ENCODE results near the gene PCDHB16.
"Not testable (repeated sequence)": the region's sequence is repeated elsewhere in the genome, so short reads cannot be mapped to it uniquely, and the experiment has no call there.

PCDHB16 gene

GRCh38 chr5:141182248-141182647, at the start of gene PCDHB16:
Gene PCDHB16 (plus strand): TSS chr5:141182387. CDS start chr5:141182560, 173 bp downstream.
- DNase-seq (ENCODE audit: low read depth in 3 of 3, low spot score in 1 of 3): no peak

GRCh38 chr5:141135030-141135717, 47.0 kb upstream of the PCDHB16 start, which contains the start of gene PCDHB5:
Gene PCDHB5 (plus strand): TSS chr5:141135206. CDS start chr5:141135435, 229 bp downstream.
- DNase-seq (ENCODE audit: low read depth in 3 of 3, low spot score in 1 of 3): no peak

- DNase-seq (ENCODE audit: low read depth in 3 of 3, low spot score in 1 of 3): no peak
Measured at GRCh38 chr5:141135718-141136266, 46.4 kb upstream of the PCDHB16 start.

GRCh38 chr5:141137346-141137745, 44.8 kb upstream of the PCDHB16 start:
- DNase-seq (ENCODE audit: low read depth in 3 of 3, low spot score in 1 of 3): not testable (repeated sequence)

GRCh38 chr5:141149812-141150211, 32.4 kb upstream of the PCDHB16 start, which contains the start of gene PCDHB6:
Gene PCDHB6 (plus strand): TSS chr5:141150057. CDS start chr5:141150258, 201 bp downstream.
- DNase-seq (ENCODE audit: low read depth in 3 of 3, low spot score in 1 of 3): no peak

- no peak for DNase-seq (ENCODE audit: low read depth in 3 of 3, low spot score in 1 of 3)
Measured at GRCh38 chr5:141150224-141150992, 31.8 kb upstream of the PCDHB16 start.

- DNase-seq (ENCODE audit: low read depth in 3 of 3, low spot score in 1 of 3): no peak
Measured at GRCh38 chr5:141150993-141151325, 31.2 kb upstream of the PCDHB16 start.

GRCh38 chr5:141151632-141152031, 30.6 kb upstream of the PCDHB16 start:
- DNase-seq (ENCODE audit: low read depth in 3 of 3, low spot score in 1 of 3): not testable (repeated sequence)

GRCh38 chr5:141152096-141152495, 30.1 kb upstream of the PCDHB16 start:
- not testable (repeated sequence) for DNase-seq (ENCODE audit: low read depth in 3 of 3, low spot score in 1 of 3)

- DNase-seq (ENCODE audit: low read depth in 3 of 3, low spot score in 1 of 3): no peak
Measured at GRCh38 chr5:141155540-141156374, 26.4 kb upstream of the PCDHB16 start.

GRCh38 chr5:141157356-141157755, 24.8 kb upstream of the PCDHB16 start:
- DNase-seq (ENCODE audit: low read depth in 3 of 3, low spot score in 1 of 3): not testable (repeated sequence)

GRCh38 chr5:141157901-141158300, 24.3 kb upstream of the PCDHB16 start:
- DNase-seq (ENCODE audit: low read depth in 3 of 3, low spot score in 1 of 3): not testable (repeated sequence)

GRCh38 chr5:141172381-141173204, 9.6 kb upstream of the PCDHB16 start, which contains the start of gene PCDHB7:
Gene PCDHB7 (plus strand): TSS chr5:141172644. CDS start chr5:141172836, 192 bp downstream.
- DNase-seq (ENCODE audit: low read depth in 3 of 3, low spot score in 1 of 3): no peak

- DNase-seq (ENCODE audit: low read depth in 3 of 3, low spot score in 1 of 3): not testable (repeated sequence)
Measured at GRCh38 chr5:141174291-141175104, 7.7 kb upstream of the PCDHB16 start.

- DNase-seq (ENCODE audit: low read depth in 3 of 3, low spot score in 1 of 3): no peak
Measured at GRCh38 chr5:141175933-141176332, 6.3 kb upstream of the PCDHB16 start.

GRCh38 chr5:141177577-141178191, 4.5 kb upstream of the PCDHB16 start, which contains the start of gene PCDHB8:
Gene PCDHB8 (plus strand): TSS chr5:141177790. CDS start chr5:141178035, 245 bp downstream.
- not testable (repeated sequence) for DNase-seq (ENCODE audit: low read depth in 3 of 3, low spot score in 1 of 3)

- DNase-seq (ENCODE audit: low read depth in 3 of 3, low spot score in 1 of 3): not testable (repeated sequence)
Measured at GRCh38 chr5:141179371-141179770, 2.8 kb upstream of the PCDHB16 start.

- DNase-seq (ENCODE audit: low read depth in 3 of 3, low spot score in 1 of 3): not testable (repeated sequence)
Measured at GRCh38 chr5:141179876-141180275, 2.3 kb upstream of the PCDHB16 start.

- DNase-seq (ENCODE audit: low read depth in 3 of 3, low spot score in 1 of 3): no peak
Measured at GRCh38 chr5:141180313-141180712, 1.9 kb upstream of the PCDHB16 start.

Measured in stimulated activated CD4-positive, alpha-beta T cell treated with anti-CD3 and anti-CD28 coated beads, TNF-alpha, amount 100 ng/mL, for 1 hour (primary cell).